Mucosa of gallbladder (tissue), 1 donor: ENCODE measurements around the gene PNPLA7. TPM values are rescaled to one million over a fixed set of nuclear protein-coding genes. Genes with fewer than 3 reads are reported as not detected.
"Not testable (repeated sequence)": the region's sequence is repeated elsewhere in the genome, so short reads cannot be mapped to it uniquely, and the experiment has no call there.

Experiments used
- DNase-seq: peaks from one replicate; pipeline ENCODE4 v3.0.0-alpha.2; 2020; ENCODE audit warnings: low spot score
- total RNA-seq: library from RNA; stranded (reverse); gene quantifications from one replicate; pipeline ENCODE4 v1.2.1, GENCODE V29; 2021
- donor health status: DM: no; HTN: no; CAD: no.

Gene PNPLA7
- total RNA-seq: 16.5 TPM

- DNase-seq: peak; percentile 90
Observed at GRCh38 chr9:137550231-137550621, at the start of gene PNPLA7. Gene PNPLA7 (minus strand): TSS chr9:137550402. CDS start chr9:137550197, 205 bp downstream.

DNA sequence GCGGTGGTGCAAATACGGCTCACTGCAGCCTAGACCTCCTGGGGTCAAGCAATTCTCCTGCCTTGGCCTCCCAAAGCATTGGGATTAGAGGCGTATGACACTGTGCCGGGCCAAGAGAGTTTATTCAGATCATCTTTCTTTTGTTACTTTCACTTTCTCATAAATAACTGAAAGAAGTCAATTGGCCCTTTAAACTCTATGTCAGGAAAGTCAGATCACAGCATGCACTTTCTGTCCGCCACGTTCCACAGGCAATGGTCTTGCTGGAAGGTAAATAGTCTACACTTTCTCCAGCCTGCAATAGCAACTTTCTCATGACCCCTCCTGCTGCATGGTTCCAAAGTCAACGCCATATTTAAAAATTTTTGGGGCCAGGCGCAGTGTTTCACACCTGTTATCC, 48.7 kb upstream of the PNPLA7 start:
- DNase-seq: no peak

DNA sequence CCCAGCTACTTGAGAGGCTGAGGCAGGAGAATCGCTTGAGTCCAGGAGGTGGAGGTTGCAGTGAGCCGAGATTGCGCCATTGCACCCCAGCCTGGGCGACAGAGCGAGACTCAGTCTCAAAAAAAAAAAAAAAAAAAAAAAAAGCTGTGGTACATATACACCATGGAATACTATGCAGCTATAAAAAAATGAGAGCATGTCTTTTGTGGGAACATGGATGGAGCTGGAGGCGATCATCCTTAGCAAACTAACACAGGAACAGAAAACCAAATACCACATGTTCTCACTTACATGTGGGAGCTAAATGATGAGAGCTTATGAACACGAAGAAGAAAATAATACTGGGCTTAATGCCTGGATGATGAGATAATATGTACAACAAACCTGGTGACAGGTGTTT, 46.4 kb upstream of the PNPLA7 start:
- not testable (repeated sequence) for DNase-seq

- no peak for DNase-seq
Observed at GRCh38 chr9:137593176-137593575, 43.0 kb upstream of the PNPLA7 start.

DNA sequence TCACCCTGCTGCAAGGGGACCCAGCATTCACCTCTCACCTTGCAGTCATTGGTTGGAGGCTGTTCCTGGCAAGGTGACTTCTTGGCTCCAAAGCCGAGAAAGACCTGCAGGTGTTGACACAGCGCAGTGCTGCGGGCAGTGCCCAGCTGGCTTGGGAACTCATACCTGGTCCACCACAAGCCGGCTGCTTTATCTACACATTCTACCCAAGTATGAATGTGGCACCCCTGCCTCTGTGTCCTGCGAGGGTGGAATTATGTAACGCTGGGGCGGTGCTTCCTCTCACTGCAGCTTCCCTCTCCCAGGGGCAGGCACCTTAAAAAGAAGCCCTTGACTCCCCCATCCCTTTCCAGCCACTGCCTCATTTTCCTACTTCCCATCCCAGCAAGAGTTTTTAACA, 42.6 kb upstream of the PNPLA7 start:
- no peak for DNase-seq

GRCh38 chr9:137590469-137591383, 40.5 kb upstream of the PNPLA7 start, which contains the start of gene ZMYND19:
Gene ZMYND19 (minus strand): TSS chr9:137590512. CDS start chr9:137590263, 249 bp downstream.
- DNase-seq: peak; percentile 89

DNA sequence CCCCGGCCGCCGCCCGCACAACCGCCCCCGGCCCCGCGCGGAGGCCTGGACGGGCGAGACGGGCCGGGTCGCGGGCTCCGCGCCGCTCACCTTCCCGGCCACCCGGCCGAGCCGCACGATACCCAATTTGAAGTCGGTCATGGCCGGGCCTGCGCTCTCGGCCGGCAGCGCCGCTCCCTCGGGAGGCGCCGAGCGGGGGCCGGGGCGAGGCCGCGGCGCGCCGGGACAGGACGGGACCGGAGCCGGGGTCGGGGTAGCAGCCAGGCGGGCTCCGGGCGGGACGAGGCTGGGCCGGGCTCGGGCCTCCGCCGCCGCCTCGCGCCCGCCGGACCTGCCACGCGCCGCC, 39.9 kb upstream of the PNPLA7 start:
- DNase-seq: no peak

GRCh38 chr9:137589441-137590122, 39.4 kb upstream of the PNPLA7 start:
- DNase-seq: no peak

DNA sequence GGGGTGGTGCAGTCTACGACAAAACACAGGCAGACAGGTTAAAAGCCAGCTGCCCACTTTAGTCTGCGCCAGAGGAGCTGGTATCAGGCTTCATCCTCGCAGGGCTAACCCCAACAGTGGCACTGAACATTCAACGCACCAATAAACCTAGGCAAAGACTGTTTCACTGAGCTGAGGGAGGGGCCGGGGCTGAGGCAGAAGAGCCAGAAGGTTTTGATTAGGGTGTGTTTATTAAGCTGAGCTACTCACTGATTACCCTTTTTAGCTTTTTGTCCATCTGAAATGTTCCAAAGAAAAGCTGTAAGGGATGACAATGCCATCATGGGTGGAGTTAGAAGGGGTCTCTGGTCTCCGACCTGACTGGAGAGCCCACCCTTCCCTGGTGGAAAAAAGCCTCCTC, 38.7 kb upstream of the PNPLA7 start:
- DNase-seq: no peak

DNA sequence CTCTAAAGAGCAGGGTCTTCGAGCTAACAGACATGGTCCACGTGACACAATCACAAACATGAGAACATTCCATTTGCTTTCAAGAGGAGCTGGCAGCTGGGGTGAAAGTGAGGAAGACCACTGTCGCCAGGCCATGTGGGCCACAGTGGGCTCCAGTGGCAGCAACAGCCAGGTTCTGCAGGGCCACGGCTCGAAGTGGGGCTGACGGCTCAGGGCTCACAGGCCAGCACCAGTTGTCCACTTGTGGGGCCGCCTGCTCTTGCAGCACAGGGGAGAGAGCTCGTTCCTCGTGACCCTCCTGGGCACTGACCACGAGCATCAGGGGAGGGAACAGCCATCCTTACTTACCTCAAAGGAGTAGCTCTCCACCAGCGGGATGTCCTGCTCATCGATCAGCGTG, 38.1 kb upstream of the PNPLA7 start:
- DNase-seq: no peak

GRCh38 chr9:137586854-137587253, 36.7 kb upstream of the PNPLA7 start:
- no peak for DNase-seq

DNA sequence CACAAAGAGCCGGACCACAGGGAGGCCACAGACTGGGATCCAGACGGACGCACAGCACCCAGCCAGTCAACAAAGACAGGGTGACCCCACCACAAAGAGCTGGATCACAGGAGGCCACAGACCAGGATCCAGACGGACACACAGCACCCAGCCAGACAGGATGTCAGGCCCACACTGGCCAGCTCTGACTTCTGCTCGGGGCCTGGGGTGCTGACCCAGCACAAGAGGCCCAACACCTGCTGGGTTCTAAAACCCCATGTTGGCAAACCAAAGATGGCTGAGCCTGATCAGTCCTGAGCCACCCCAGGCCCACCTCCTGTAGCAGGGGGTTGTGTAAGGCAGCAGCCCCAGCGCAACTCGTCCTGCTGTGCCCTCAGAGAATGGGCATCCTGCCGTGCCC, 33.8 kb upstream of the PNPLA7 start:
- DNase-seq: no peak

DNA sequence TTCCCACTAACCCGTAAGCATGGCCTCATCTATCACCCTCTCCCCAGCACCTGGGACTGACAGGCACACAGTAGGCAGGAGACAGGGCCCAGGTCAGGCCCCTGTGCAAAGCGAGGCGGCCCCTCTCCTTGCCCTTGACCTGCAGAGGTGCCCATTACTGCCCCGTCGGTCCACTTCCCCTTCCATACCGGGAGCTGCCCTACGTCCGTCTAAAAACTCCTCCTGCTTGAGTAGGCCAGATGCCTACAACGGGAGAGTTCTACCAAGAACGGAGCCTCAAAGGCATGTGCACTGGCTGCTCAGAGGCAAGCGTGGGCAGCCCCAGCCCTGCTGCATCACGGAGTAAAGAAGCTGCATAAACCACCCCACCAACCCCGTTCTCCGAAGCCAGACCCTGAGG, 33.1 kb upstream of the PNPLA7 start:
- no peak for DNase-seq

- no peak for DNase-seq
Observed at GRCh38 chr9:137582286-137582860, 32.2 kb upstream of the PNPLA7 start.

- no peak for DNase-seq
Observed at GRCh38 chr9:137581361-137582285, 31.4 kb upstream of the PNPLA7 start.

DNA sequence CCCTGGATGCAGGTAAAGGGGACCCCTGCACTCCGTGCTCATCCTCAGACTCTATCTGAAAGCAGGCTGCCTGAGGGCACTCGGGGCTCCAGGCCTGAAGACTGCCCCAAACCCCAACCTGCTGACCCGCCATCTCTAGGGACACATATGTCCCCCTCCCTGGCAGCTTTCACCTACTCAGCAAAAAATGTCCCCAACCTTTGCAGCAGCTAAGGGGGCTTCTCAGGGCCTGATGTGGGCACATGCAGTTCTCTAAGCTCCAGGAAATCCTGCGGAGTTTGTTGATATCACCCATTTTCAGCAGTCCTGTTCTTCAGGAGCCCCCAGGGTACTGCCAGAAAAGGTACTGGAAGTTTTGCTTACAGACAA, 30.7 kb upstream of the PNPLA7 start:
- DNase-seq: no peak

- no peak for DNase-seq
Observed at GRCh38 chr9:137580209-137580953, 30.2 kb upstream of the PNPLA7 start.

- DNase-seq: no peak
Observed at GRCh38 chr9:137579259-137579604, 29.0 kb upstream of the PNPLA7 start.

GRCh38 chr9:137578518-137579258, 28.5 kb upstream of the PNPLA7 start, which contains the start of gene DPH7:
Gene DPH7 (minus strand): TSS chr9:137578925. CDS start chr9:137578777, 148 bp downstream.
- peak; percentile 95 for DNase-seq

- DNase-seq: no peak
Observed at GRCh38 chr9:137575716-137576411, 25.7 kb upstream of the PNPLA7 start.
